GM19397 (cell line): ENCODE results near the gene TNFAIP3.
"Not testable (repeated sequence)": the region's sequence is repeated elsewhere in the genome, so short reads cannot be mapped to it uniquely, and the experiment has no call there.

ENCODE experiments used
- ATAC-seq: cut with Tn5 transposase; IDR thresholded peaks from one replicate; pipeline ENCODE4 v1.9.1; 2021; ENCODE audit warnings: mild to moderate bottlenecking, moderate library complexity; ENCODE audit not compliant: unreplicated experiment

Gene TNFAIP3

DNA sequence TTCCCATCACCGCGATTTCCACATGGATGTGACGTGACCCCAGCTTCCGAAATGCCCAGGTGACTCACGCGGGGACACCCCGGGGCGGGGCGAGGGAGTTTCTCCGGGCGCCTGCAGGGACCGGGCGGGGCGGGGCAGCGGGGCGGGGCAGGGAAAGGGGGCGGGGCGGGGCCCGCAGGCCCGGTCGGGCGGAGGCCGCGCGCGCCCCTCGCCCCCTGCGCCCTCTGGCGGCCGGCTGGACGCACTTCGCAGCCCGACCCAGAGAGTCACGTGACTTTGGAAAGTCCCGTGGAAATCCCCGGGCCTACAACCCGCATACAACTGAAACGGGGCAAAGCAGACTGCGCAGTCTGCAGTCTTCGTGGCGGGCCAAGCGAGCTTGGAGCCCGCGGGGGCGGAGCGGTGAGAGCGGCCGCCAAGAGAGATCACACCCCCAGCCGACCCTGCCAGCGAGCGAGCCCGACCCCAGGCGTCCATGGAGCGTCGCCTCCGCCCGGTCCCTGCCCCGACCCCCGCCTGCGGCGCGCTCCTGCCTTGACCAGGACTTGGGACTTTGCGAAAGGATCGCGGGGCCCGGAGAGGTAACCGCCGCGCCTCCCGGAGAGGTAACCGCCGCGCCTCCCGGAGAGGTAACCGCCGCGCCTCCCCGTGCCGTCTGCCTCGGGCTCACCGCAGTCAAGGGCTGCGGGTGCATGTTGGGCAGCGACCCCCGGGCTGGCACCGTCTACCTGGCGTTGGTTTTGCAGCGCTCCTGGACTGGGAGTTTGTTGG is at the start of gene TNFAIP3:
Gene TNFAIP3, plus strand, starts transcription at position 346 of the 771 bp plus-strand sequence. CDS start 3,969 bp downstream, outside the sequence.
- peak; percentile 73 for ATAC-seq

DNA sequence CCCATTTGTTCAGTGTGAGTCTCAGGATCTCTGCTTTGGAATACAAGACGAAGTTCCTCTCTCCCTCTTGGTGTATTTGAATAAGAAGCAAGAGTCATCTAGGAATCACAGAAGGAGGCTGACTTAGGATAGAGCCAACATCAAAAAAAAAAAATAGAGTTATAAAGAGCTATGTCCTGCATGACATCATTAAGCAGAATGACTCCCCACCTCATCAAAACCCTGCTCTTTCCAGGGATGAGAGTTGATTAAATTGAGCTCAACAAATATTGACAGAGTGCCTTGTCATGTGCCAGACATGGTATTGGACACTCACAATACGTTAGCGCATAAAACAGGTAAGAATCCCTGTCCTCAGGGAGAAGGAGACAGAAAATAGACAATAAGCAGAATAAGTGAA is 48.6 kb upstream of the TNFAIP3 start:
- no peak for ATAC-seq

DNA sequence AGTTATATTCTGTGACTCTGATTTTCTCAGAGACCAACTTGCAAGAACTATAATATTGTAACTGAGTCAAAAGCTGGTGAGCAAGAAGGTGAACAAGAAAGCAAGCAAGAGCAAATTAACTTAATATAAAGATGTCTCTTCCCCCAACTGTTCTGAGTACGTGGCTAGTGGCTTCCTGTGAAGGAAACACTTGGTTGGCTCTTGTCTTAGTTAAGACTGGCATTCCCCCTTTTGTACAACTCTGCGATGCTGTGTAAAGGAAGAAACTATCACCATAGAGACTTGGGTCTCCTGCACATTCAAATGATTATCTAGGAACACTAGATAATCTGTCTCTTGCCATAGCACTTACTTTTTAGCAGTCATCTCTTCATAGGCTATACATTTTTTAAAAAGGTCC is 47.3 kb upstream of the TNFAIP3 start:
- ATAC-seq, result no peak

DNA sequence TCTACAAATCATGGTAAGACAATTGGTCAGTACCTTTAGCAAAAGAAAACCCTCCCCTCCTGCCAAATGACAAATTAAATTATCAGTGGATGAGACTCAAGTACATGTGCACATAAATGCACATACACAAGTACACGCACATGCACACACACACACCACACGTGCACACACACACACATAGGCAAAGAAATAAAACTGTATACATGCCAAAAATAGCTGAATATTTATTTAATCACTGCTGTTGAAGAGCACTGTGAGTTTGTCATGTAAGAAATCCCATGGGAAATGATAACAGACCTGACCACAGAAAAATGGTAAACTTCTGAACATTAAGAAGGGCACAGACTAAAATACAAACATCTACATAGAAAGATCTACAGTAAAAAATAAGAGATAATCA is 46.6 kb upstream of the TNFAIP3 start:
- no peak for ATAC-seq

DNA sequence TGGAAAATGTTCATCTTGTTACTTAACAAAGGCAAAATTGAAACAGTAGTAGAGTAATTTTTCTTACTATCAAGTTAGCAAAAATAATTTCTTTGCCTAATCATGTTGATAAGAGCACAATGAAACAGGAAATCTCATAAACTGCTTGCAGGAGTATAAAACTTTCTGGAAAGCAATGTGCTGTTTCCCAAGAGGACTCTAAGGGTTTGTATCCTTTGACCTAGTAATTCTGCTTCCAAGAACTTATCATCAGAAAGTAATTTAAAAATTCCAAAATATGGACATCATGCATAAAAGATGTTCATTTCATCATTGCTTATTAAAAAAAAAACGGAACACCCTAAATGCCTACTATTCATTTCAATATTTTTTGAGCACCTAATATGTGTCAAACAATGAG is 46.1 kb upstream of the TNFAIP3 start:
- ATAC-seq, result no peak

DNA sequence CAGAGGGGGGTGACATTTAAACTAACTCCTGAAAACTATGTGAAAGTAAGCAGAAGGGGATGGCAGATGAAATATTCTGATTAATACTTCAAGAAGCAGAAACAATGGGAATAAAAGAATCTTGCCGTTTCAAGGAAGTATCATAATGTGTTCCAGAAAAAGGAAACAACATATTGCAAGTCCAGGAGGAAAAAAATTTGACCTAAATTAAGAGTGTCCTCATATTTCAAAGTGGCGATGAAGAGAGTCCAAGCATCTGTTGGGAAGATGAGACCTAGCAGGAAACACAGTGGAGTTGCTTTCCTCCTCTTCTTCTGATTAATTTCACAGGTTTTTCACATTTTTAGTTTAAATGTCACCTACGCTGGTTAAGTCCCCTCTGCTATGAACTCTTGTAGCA is 45.6 kb upstream of the TNFAIP3 start:
- ATAC-seq, result no peak

DNA sequence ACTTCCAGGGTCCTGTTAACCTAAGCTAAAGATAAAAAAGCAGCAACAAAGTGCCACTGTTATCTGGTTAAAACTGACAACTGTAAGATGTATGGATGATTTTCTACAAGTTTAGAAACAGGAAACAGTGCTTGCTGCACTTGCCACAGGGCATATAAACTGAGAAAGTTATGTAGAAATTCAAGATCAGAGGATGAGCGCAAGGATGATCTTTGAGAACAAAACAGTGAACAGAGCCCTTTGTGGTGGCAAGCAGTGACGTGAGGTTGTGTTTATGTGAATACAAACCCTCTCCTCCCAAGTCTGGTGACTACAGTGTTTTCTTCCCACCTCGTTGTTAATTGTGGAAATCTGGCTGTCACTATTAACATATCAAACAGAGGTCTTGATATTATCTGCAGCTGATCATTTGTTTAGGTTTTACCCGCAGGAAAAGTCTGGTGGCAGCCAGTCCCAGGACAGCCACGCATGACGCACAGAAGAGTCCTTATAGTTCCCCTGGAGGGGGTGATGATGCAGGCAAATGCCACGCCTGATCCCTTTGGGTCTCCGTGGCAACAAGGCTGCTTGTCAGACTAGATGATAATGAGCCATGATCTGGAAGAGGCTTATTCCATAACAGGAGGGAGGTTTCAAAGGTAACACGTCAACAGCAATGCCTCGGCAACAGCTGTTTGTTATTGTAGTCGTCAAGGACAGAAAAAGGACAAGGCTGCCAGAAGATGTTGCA is 43.1 kb upstream of the TNFAIP3 start:
- no peak for ATAC-seq

DNA sequence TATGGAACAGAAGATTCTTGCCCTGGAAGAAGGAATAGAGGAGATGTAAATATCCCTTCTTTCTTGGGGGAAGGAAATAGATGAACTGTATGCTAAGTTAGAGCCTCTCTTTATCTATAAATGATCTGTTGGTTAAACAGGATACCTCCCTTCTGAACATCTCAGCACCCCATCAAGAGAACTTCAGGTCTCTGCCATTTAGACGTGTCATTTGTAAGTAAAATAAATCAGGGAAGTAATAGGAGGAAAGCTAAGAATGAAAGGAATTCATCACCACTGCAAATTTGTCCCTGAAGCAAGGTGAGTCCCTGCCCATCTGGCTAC is 42.5 kb upstream of the TNFAIP3 start:
- no peak for ATAC-seq

DNA sequence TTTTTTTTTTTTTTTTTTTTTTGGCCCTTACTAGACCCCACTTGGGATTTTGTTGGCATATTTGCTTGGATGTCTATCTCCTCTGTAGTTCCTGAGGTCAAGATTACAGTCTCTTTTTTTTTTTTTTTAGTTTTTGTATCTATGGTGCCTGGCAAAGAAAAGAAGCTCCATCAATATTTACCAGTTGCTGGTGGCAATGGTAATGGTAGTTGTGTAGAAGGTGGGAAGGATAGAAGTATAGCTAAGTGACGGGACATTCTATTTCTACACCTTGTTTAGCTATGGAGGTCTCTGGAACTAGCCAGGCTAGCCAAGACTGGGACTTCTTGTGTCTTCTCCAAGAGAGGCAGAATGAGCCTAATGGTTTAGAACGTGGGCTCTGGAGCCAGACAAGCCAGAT is 42.2 kb upstream of the TNFAIP3 start:
- ATAC-seq, result no peak

DNA sequence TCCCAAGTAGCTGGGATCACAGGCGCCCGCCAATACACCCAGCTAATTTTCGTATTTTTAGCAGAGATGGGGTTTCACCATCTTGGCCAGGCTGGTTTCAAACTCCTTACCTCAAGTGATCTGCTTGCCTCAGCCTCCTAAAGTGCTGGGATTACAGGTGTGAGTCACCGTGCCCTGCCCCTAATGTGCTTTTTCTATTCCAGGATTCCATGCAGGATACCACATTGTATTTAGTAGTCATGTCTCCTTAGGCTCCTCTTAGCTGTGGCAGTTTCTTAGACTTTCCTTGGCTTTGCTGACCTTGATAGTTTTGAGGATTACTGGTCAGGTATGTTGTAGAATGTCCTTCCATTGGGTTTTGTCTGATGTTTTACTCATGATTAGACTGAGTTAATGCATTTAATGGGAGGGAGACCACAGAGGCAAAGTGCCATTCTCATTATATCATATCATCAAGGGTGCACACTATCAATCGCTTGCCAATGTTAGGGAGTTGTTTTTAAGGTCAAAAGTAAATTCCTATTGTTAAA is 39.6 kb upstream of the TNFAIP3 start:
- no peak for ATAC-seq

DNA sequence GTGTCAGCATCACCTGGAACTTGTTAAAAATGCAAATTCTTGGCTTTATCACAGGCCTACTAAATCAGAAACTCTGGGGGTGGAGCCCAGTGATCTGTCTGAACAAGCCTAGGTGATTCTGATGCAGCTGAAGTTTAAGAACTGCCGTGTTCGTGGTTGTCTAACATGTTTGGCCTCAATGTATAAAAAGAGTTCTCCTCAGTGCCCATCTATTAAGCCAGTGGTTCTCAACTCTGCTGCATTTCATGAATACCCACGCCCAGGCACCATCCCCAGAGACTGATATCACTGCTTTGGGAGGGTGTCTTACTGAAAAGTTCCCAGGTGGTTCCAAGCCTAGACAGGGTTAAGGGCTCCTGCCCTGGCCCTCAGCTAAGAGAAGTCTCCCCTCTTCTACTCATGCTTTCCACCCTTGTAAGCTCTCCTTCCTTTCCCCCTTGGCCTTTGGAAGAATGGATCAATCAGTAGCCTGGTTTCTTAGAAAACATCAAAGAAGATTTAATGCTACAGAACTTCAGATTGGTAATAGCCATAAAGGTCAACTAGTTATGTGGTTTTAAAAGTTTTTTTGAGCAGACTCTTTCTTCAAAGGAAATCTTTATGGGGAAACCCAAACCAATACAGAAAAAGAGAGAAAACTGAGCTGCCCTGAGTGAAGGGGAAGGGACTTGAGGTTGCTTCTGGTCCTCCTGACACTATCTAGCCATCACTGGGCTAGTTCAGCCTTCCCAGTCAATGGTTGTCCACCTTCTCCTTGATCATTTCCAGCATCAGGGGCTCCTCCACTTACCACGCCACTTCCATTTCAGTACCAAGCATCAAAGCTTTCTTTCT is 38.9 kb upstream of the TNFAIP3 start:
- peak; percentile 50 for ATAC-seq

DNA sequence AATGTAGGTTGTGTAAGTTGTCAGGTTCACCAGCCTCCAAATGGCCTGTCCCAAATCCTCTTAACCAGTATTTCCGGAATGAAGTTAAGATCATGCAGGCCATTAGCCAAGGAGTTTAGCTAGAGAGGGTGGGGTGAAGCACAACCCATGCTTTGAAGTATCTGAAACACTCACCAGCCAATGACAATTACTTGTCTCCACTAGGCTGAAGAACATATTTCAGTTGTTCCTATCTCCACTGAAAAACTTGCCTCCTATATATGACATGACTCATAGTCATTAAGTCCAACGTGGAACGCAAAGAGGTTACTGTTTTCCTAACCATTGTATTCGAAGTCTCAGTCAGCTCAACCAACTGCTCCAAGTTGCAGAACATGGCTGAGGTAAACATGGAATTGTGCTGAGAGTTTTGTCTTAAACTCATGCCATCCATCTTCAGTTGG is 37.4 kb upstream of the TNFAIP3 start:
- ATAC-seq, result no peak

DNA sequence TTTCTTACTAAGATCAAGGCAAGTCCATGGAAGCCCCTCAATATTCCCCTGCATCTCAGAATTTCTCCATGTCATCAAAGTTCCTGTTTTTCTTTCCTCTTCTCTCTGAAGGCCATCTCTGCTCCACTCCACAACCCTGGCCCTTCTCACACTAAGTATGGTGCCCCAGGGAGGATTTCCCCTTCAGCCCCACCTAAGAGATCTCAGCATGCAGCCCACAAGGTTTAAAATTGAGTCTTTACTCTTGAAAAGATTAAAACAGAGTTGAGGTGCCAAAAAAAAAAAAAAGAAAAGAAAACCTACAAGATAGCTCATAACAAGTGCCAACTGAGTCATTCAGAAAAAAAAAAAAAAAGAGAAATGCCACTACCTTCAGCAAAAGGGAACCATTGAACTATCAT is 36.5 kb upstream of the TNFAIP3 start:
- ATAC-seq, result no peak

DNA sequence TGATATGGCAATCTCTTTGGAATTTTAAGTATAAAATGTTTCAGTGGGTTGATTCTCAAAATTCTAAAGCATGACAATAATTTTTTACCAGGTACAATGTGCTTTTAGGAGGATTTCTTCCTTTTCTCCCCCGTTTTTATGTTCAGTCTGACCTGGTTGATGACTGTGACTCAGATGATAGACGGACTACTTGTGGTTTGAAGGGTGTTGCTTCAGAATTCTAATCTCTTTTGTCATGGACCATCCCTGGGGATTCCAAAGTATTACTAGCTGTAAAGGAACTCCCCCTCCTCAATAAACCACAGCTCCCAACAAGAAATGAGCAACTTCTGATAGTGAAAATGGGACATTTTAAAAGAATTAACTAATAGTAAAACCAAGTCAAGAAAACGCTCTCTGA is 34.9 kb upstream of the TNFAIP3 start:
- ATAC-seq, result no peak

DNA sequence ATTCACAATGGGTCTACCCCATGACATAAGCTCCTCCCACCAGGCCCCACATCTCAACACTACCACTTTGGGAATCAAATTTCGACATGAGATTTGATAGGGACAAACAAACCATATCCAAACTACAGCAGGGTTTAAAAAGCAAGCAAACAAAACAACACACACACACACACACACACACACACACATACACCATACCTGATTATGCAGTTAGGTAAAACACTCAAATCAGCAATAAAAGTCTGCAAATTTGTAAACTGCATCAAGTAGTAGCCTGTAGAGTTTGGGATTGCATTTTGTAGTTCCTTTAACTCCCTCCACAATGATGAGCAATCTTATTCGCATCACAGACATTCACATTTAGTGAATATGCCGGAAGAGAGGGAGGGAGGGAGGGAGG is 32.6 kb upstream of the TNFAIP3 start:
- ATAC-seq, result no peak

DNA sequence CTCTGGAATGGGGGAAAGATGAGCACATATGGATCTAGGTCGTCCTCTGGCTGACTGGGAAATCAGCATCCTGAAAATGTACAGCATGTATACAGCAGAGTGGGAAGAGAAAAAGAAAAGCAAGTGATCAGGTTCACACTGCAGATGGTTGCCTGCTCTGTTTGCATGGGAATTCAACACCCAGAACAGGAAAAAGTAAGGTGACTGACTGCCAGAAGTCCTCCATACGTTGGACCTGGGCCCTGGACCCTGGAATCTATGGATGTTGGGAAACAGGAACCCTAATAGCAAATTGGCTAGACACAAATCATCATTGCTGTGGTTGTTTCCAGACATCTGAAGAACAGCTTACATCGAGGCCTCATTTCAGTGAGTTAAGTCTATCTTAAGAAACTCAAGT is 30.3 kb upstream of the TNFAIP3 start:
- ATAC-seq, result no peak

DNA sequence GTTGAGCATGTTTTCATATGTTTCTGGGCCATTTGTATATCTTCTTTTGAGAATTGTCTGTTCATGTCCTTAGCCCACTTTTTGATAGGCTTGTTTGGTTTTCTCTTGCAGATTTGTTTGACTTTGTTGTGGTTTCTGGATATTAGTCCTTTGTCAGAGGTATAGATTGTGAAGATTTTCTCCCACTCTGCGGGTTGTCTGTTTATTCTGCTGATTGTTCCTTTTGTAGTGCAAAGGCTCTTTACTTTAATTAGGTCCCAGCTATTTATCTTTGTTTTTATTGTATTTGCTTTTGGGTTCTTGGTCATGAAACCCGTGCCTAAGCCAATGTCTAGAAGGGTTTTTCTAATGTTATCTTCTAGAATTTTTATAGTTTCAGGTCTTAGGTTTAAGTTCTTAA is 29.0 kb upstream of the TNFAIP3 start:
- not testable (repeated sequence) for ATAC-seq

DNA sequence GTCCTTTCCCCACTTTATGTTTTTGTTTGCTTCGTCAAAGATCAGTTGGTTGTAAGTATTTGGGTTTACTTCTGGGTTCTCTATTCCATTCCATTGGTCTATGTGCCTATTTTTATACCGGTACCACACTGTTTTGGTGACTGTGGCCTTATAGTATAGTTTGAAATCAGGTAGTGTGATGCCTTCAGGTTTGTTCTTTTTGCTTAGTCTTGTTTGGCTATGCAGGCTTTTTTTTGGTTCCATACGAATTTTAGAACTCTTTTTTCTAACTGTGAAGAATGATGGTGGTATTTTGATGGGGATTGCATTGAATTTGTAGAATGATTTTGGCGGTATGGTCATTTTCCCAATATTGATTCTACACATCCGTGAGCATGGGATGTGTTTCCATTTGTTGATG is 28.5 kb upstream of the TNFAIP3 start:
- ATAC-seq, result not testable (repeated sequence)

DNA sequence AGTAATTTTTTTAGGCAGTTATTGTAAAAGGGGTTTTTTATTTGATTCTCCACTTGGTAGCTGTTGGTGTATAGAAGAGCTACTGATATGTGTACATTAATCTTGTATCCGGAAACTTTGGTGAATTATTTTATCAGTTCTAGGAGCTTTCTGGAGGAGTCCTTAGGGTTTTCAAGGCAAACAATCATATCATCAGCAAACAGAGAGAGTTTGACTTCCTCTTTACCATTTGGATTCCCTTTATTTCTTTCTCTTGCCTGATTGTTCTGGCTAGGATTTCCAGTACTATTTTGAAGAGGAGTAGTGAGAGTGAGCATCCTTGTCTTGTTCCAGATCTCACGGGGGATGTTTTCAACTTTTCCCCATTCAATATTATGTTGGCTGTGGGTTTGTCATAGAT is 28.0 kb upstream of the TNFAIP3 start:
- ATAC-seq, result no peak

DNA sequence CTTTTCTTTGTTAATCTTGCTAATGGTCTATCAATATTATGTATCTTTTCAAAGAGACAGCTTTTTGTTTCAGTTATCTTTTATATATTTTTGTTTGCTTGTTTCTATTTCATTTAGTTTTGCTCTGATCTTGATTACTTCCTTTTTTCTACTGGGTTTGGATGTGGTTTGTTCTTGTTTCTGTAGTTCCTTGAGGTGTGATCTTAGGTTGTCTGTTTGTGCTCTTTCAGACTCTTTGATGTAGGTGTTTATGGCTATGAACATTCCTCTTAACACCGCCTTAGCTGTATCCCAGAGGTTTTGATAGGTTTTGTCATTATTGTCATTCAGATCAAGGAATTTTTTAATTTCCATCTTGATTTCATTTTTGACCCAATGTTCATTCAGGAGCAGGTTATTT is 26.8 kb upstream of the TNFAIP3 start:
- no peak for ATAC-seq

DNA sequence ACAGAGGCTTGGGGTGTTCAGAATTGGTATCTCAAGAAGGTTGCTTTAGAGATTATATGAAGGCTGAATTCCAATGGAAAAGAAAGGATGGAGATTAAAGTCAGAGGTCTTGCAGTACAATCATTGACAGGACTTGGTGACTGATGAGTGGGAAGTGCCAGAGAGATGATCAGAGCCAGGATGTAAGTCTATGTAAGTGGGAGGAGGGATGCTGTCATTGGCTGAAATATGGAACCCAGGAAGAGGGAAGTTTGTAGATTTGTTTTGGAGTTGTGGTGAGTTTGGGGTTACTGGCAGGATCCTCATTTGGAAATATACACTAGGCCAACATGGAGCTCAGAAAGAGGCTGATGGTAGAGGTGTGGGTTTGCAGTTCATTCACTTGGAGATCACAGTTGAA is 23.8 kb upstream of the TNFAIP3 start:
- no peak for ATAC-seq
